ENCODE results near the gene UVRAG.

DNA sequence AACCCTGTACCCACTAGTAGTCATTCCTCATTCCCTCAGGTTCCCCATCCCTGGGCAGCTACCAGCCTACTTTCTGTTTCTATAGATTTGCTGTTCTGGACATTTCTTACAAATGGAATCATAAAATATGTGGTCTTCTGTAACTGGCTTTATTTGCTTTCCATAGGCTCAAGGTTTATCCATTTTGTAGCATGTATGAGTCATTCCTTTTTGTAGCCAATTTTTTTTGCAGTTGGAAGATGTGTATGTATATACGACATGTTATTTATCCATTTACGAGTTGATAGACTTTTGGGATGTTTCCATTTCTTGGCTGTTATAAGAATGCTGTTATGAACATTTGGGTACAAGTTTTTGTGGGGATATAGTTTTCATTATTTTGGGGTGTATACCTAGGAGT lies 260.7 kb downstream of the UVRAG start:
- TF ChIP-seq POLR2A (IDR thresholded peaks at IDR 0.05): no peak
- TF ChIP-seq, protein P1, sequence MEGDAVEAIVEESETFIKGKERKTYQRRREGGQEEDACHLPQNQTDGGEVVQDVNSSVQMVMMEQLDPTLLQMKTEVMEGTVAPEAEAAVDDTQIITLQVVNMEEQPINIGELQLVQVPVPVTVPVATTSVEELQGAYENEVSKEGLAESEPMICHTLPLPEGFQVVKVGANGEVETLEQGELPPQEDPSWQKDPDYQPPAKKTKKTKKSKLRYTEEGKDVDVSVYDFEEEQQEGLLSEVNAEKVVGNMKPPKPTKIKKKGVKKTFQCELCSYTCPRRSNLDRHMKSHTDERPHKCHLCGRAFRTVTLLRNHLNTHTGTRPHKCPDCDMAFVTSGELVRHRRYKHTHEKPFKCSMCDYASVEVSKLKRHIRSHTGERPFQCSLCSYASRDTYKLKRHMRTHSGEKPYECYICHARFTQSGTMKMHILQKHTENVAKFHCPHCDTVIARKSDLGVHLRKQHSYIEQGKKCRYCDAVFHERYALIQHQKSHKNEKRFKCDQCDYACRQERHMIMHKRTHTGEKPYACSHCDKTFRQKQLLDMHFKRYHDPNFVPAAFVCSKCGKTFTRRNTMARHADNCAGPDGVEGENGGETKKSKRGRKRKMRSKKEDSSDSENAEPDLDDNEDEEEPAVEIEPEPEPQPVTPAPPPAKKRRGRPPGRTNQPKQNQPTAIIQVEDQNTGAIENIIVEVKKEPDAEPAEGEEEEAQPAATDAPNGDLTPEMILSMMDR (IDR thresholded peaks at IDR 0.05): no peak

Measured in upper lobe of left lung (tissue), 4 donors.